GM18867 (cell line): Measurements from ENCODE around the gene PDXDC1.
"Not testable (repeated sequence)": the region's sequence is repeated elsewhere in the genome, so short reads cannot be mapped to it uniquely, and the experiment has no call there.

Experiments used
- ATAC-seq: cut with Tn5 transposase; IDR thresholded peaks from one replicate; pipeline ENCODE4 v1.9.1; 2021; ENCODE audit warnings: mild to moderate bottlenecking, moderate library complexity; ENCODE audit not compliant: unreplicated experiment

PDXDC1 gene

GRCh38 chr16:15148831-15149230, 174.0 kb downstream of the PDXDC1 start:
- ATAC-seq = not testable (repeated sequence)

GRCh38 chr16:15149260-15149659, 174.4 kb downstream of the PDXDC1 start:
- not testable (repeated sequence) for ATAC-seq

- ATAC-seq = not testable (repeated sequence)
Observed at GRCh38 chr16:15154005-15154404, 179.2 kb downstream of the PDXDC1 start.

GRCh38 chr16:15154650-15155562, 180.1 kb downstream of the PDXDC1 start:
- peak; percentile 69 for ATAC-seq

GRCh38 chr16:15157644-15158043, 182.8 kb downstream of the PDXDC1 start:
- not testable (repeated sequence) for ATAC-seq

GRCh38 chr16:15159671-15160070, 184.8 kb downstream of the PDXDC1 start:
- not testable (repeated sequence) for ATAC-seq

- not testable (repeated sequence) for ATAC-seq
Observed at GRCh38 chr16:15160571-15160970, 185.7 kb downstream of the PDXDC1 start.

GRCh38 chr16:15163055-15163454, 188.2 kb downstream of the PDXDC1 start:
- not testable (repeated sequence) for ATAC-seq

- ATAC-seq = not testable (repeated sequence)
Observed at GRCh38 chr16:15166177-15166576, 191.4 kb downstream of the PDXDC1 start.

GRCh38 chr16:15168303-15168702, 193.5 kb downstream of the PDXDC1 start:
- not testable (repeated sequence) for ATAC-seq

- ATAC-seq = not testable (repeated sequence)
Observed at GRCh38 chr16:15168953-15169652, 194.3 kb downstream of the PDXDC1 start.

GRCh38 chr16:15179909-15180308, 205.1 kb downstream of the PDXDC1 start:
- ATAC-seq = not testable (repeated sequence)

GRCh38 chr16:15180946-15181345, 206.1 kb downstream of the PDXDC1 start:
- ATAC-seq = not testable (repeated sequence)

- not testable (repeated sequence) for ATAC-seq
Observed at GRCh38 chr16:15184000-15184399, 209.2 kb downstream of the PDXDC1 start.
